ENCODE data around the gene CDX1.

The CDX1 gene

GRCh38 chr5:150211156-150212030, 44.8 kb downstream of the CDX1 start:
- no peak for TF ChIP-seq CTCF (IDR thresholded peaks at IDR 0.05; ENCODE audit: low read depth, low read length, missing control alignments)

GRCh38 chr5:150213530-150213929, 47.0 kb downstream of the CDX1 start:
- no peak overlapping the region for H3K4me3 ChIP-seq (ENCODE audit: low read depth, low read length)
- TF ChIP-seq CTCF (IDR thresholded peaks at IDR 0.05; ENCODE audit: low read depth, low read length, missing control alignments): no peak
- in situ Hi-C loops (cut with HindIII; ENCODE audit: low pct_ligation_motif_present, low sequenced_read_pairs): no loop called here
- no peak overlapping the region for H3K27ac ChIP-seq
- no peaks in the 10 kb centered on the region for H3K27me3 ChIP-seq (replicated peaks)
- peak; percentile 28 for DNase-seq
- H3K36me3 ChIP-seq (replicated peaks): no peaks in the 10 kb centered on the region

More at GRCh38 chr5:150211156-150212030, 44.8 kb downstream of the CDX1 start:
- H3K4me3 ChIP-seq (ENCODE audit: low read depth, low read length): no peak overlapping the region
- H3K27me3 ChIP-seq (replicated peaks): no peaks in the 10 kb centered on the region
- H3K27ac ChIP-seq: no peak overlapping the region
- in situ Hi-C loops (cut with HindIII; ENCODE audit: low pct_ligation_motif_present, low sequenced_read_pairs): no loop called here
- no peak for DNase-seq
- no peaks in the 10 kb centered on the region for H3K36me3 ChIP-seq (replicated peaks)

- Histone ChIP-seq H3K27me3 (replicated peaks) (no peaks in the 10 kb centered on the region), H3K4me3 (ENCODE audit: low read depth, low read length) (no peak overlapping the region), H3K27ac (no peak overlapping the region), H3K36me3 (replicated peaks) (no peaks in the 10 kb centered on the region)
- DNase-seq: no peak
- peak; percentile 59 for TF ChIP-seq CTCF (IDR thresholded peaks at IDR 0.05; ENCODE audit: low read depth, low read length, missing control alignments)
- in situ Hi-C loops (cut with HindIII; ENCODE audit: low pct_ligation_motif_present, low sequenced_read_pairs): no loop called here
Observed at GRCh38 chr5:150214289-150214688, 47.7 kb downstream of the CDX1 start.

- no peaks in the 10 kb centered on the region for H3K36me3 ChIP-seq (replicated peaks)
- DNase-seq: no peak
- no peak for TF ChIP-seq CTCF (IDR thresholded peaks at IDR 0.05; ENCODE audit: low read depth, low read length, missing control alignments)
- no peaks in the 10 kb centered on the region for H3K27me3 ChIP-seq (replicated peaks)
- in situ Hi-C loops (cut with HindIII; ENCODE audit: low pct_ligation_motif_present, low sequenced_read_pairs): no loop called here
- H3K27ac ChIP-seq: no peak overlapping the region
- no peak overlapping the region for H3K4me3 ChIP-seq (ENCODE audit: low read depth, low read length)
Observed at GRCh38 chr5:150215979-150216944, 49.7 kb downstream of the CDX1 start.

- Histone ChIP-seq H3K36me3 (replicated peaks) (no peaks in the 10 kb centered on the region), H3K4me3 (ENCODE audit: low read depth, low read length) (no peak overlapping the region), H3K27ac (no peak overlapping the region), H3K27me3 (replicated peaks) (no peaks in the 10 kb centered on the region)
- TF ChIP-seq CTCF (IDR thresholded peaks at IDR 0.05; ENCODE audit: low read depth, low read length, missing control alignments): no peak
- in situ Hi-C loops (cut with HindIII; ENCODE audit: low pct_ligation_motif_present, low sequenced_read_pairs): no loop called here
- DNase-seq: no peak
Observed at GRCh38 chr5:150217038-150217437, 50.5 kb downstream of the CDX1 start.

All from brain microvascular endothelial cell (primary cell).